IMR-90 (cell line): ENCODE results near the gene ACTMAP. TPM values are rescaled to one million over a fixed set of nuclear protein-coding genes. Genes with fewer than 3 reads are reported as not detected.
A peak's percentile ranks its signal among the peaks of the same experiment; 100 is the strongest.

Experiments used
- MAZ ChIP-seq: IDR thresholded peaks from 2 replicates; pipeline ENCODE4 v1.6.1; 2012; ENCODE audit warnings: low read depth, mild to moderate bottlenecking, low read length, improper control_type of control experiment, moderate library complexity, borderline replicate concordance
- polyA plus RNA-seq, 3 experiments: library from polyadenylated mRNA; depleted of rRNA; stranded (reverse); fragments of >200 nt; gene quantifications; 2 replicates each; pipeline ENCODE4 v1.2.3, GENCODE V29; 2012; ENCODE audit warnings: low replicate concordance in 1 of 3
- total RNA-seq: library from RNA; depleted of rRNA; stranded (reverse); fragments of >200 nt; gene quantifications from 2 replicates; pipeline ENCODE4 v1.2.3, GENCODE V29; 2012
- TF ChIP-seq, protein P1 (sequence below): conservative IDR thresholded peaks from 2 replicates; pipeline ENCODE4 v1.5.1; 2012; ENCODE audit warnings: mild to moderate bottlenecking, low read depth, low read length, improper control_type of control experiment

The ACTMAP gene
- total and polyA plus RNA-seq, 2 of the 4 experiments (the other 2 are of a cell fraction) = 0.54 to 5.4 TPM

DNA sequence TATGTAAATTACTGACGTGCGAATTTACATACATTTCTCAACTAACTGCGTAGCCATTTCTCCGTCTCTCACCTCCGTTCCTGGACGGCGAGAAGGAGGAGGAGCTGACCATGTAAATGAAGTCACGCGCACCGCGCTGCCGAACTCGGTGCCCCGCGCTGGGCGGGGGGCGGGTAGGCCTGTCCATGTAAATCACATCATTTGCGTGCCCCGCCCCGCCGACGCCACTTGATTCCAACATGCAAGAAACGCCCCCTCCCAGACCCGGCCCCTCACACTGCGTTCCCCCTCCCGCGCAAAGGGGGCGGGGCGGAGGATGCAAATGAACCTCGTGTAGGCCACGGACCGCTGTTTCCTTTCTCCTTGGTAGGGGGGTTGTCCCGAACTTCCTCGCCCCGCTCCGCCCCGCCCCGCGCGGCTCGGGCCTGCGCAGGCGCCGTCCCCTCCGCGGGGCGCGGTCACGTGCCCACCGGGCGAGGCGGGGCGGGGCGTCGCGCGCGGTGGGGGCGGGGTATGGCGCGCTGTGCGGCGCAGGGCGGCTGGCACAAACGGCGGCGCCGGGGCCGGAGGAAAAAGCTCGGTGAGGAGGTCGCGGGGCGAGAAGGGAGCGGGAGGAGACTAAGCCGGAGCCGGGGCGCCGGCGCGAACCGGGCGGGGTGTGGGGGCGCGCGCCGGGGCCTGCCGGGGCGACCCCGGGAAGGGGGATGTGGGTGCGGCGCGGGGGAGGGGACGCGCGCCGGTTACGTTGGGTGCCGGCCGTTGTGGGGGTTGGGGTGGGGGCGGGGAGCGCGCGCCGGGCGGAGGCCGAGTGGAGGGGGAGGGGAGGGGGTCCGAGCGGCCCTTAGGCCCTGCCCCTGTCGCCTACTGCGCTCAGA lies 48.6 kb upstream of the ACTMAP start, which contains the start of gene EGLN2 (continued):
- TF ChIP-seq, protein P1, sequence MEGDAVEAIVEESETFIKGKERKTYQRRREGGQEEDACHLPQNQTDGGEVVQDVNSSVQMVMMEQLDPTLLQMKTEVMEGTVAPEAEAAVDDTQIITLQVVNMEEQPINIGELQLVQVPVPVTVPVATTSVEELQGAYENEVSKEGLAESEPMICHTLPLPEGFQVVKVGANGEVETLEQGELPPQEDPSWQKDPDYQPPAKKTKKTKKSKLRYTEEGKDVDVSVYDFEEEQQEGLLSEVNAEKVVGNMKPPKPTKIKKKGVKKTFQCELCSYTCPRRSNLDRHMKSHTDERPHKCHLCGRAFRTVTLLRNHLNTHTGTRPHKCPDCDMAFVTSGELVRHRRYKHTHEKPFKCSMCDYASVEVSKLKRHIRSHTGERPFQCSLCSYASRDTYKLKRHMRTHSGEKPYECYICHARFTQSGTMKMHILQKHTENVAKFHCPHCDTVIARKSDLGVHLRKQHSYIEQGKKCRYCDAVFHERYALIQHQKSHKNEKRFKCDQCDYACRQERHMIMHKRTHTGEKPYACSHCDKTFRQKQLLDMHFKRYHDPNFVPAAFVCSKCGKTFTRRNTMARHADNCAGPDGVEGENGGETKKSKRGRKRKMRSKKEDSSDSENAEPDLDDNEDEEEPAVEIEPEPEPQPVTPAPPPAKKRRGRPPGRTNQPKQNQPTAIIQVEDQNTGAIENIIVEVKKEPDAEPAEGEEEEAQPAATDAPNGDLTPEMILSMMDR = no peak
- peak; percentile 99 for TF ChIP-seq MAZ
